Measurements from ENCODE around the gene THEM4. TPM values are rescaled to one million over a fixed set of nuclear protein-coding genes. Genes with fewer than 3 reads are reported as not detected.

The THEM4 gene
- total RNA-seq, 2 donors from 2014 or later = 6.6 to 7.7 TPM

DNA sequence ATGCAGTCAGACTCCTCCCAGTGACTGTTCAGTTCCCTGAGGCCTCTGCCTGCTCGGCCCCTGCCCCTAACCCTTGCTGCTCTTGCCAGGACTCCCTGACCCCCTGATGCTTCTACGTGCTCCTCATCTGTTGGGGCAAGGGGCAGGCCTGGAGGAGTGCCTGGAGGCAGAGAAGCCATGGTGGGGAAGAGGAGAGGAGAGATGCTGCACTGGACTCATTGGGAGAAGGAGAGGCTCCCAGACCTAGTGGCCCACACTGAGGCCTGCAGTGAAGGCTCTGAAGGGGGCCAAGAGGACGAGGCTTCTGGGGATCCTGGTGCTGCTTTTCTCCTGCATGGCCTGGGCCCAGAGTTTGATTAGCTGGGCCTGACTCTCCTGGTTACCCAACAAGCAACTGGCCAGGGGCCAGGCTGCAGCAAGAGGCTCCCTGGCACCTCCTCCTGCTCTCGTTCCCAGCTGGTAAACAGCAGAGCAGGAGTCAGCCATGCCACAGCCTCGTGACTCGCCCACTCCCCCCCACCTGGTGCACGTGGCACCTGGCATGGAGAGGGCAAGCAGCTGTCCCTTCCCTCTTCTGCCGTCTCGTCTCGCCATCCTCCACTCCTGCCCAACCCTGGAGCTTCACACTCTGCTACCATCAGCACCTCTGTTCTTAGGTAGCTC is 76.9 kb downstream of the THEM4 start:
- TF ChIP-seq, protein P1, sequence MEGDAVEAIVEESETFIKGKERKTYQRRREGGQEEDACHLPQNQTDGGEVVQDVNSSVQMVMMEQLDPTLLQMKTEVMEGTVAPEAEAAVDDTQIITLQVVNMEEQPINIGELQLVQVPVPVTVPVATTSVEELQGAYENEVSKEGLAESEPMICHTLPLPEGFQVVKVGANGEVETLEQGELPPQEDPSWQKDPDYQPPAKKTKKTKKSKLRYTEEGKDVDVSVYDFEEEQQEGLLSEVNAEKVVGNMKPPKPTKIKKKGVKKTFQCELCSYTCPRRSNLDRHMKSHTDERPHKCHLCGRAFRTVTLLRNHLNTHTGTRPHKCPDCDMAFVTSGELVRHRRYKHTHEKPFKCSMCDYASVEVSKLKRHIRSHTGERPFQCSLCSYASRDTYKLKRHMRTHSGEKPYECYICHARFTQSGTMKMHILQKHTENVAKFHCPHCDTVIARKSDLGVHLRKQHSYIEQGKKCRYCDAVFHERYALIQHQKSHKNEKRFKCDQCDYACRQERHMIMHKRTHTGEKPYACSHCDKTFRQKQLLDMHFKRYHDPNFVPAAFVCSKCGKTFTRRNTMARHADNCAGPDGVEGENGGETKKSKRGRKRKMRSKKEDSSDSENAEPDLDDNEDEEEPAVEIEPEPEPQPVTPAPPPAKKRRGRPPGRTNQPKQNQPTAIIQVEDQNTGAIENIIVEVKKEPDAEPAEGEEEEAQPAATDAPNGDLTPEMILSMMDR (IDR thresholded peaks at IDR 0.05) = no peak
- peak overlapping the region; percentile 89 for H3K27ac ChIP-seq
- H3K27me3 ChIP-seq = no peaks in the 10 kb centered on the region
- peak overlapping the region; percentile 41 to 94 for H3K9ac ChIP-seq (ENCODE audit: low read depth in 2 of 2, low read length in 2 of 2)
- H3K36me3 ChIP-seq = no peaks in the 10 kb centered on the region
- intact Hi-C loops (cut with DNase I) = loop anchor here (10.0 kb wide), 2 partner anchors 138 to 238 kb away; no protein-coding TSS in a partner anchor
- no peak overlapping the region for H3K4me3 ChIP-seq
- peak; percentile 88 for DNase-seq
- H3K9me3 ChIP-seq = no peaks in the 10 kb centered on the region
- H3K4me1 ChIP-seq = peaks cover 14% of the 10 kb centered on the region

GRCh38 chr1:151831605-151832004 is 77.7 kb downstream of the THEM4 start, which contains the start of gene RORC:
Gene RORC (minus strand): TSS chr1:151831802. CDS start chr1:151831764, 38 bp downstream.
- peak; percentile 83 for DNase-seq
- peaks cover 14% of the 10 kb centered on the region for H3K4me1 ChIP-seq
- no peaks in the 10 kb centered on the region for H3K9me3 ChIP-seq
- H3K9ac ChIP-seq (ENCODE audit: low read depth in 2 of 2, low read length in 2 of 2) = peak within 1 kb of the TSS; percentile 67 to 94
- no peaks in the 10 kb centered on the region for H3K27me3 ChIP-seq
- peak within 1 kb of the TSS; percentile 33 for H3K4me3 ChIP-seq
- intact Hi-C loops (cut with DNase I) = loop anchor here (10.0 kb wide), 2 partner anchors 137 to 237 kb away; no protein-coding TSS in a partner anchor
- H3K36me3 ChIP-seq = no peaks in the 10 kb centered on the region
- peak within 1 kb of the TSS; percentile 89 for H3K27ac ChIP-seq
- TF ChIP-seq, protein P1 (IDR thresholded peaks at IDR 0.05) = no peak

DNA sequence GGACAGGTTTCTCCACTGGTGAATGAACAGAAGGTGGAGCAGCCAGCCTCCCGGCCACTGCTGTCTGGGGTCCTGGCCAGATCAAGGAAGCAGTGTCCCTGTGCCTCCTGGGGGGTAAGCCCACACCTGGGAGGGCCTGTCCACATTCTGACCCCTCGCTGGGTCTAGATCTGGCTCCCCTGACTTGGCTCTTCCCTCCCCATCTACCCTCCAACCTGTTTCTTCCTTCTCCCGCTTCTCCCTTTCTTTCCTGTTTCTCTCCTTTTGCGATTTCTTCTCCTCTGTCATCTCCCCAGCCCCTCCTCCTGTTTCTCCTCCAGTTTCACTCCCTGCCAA is 78.1 kb downstream of the THEM4 start:
- Histone ChIP-seq H3K27me3 (no peaks in the 10 kb centered on the region), H3K4me3 (peak overlapping the region; percentile 33), H3K36me3 (no peaks in the 10 kb centered on the region), H3K27ac (peak overlapping the region; percentile 89), H3K9ac (ENCODE audit: low read depth in 2 of 2, low read length in 2 of 2) (peak overlapping the region; percentile 67 to 94), H3K4me1 (peaks cover 14% of the 10 kb centered on the region), H3K9me3 (no peaks in the 10 kb centered on the region)
- TF ChIP-seq, protein P1 (IDR thresholded peaks at IDR 0.05) = no peak
- intact Hi-C loops (cut with DNase I) = loop anchor here (10.0 kb wide), 2 partner anchors 136 to 236 kb away; no protein-coding TSS in a partner anchor
- DNase-seq = no peak

GRCh38 chr1:151830055-151830454 is 79.3 kb downstream of the THEM4 start:
- intact Hi-C loops (cut with DNase I) = loop anchor here (10.0 kb wide), 2 partner anchors 135 to 235 kb away; no protein-coding TSS in a partner anchor
- DNase-seq = no peak
- Histone ChIP-seq H3K4me3 (no peak overlapping the region), H3K27me3 (no peaks in the 10 kb centered on the region), H3K36me3 (no peaks in the 10 kb centered on the region), H3K9ac (ENCODE audit: low read depth in 2 of 2, low read length in 2 of 2) (peak overlapping the region in 1 of 2 donors; percentile 47), H3K4me1 (peaks cover 14% of the 10 kb centered on the region), H3K9me3 (no peaks in the 10 kb centered on the region), H3K27ac (no peak overlapping the region)
- TF ChIP-seq, protein P1 (IDR thresholded peaks at IDR 0.05) = no peak

GRCh38 chr1:151829352-151830046 is 79.8 kb downstream of the THEM4 start:
- intact Hi-C loops (cut with DNase I) = loop anchor here (10.0 kb wide), 2 partner anchors 135 to 235 kb away; no protein-coding TSS in a partner anchor
- Histone ChIP-seq H3K9me3 (no peaks in the 10 kb centered on the region), H3K27ac (peak overlapping the region; percentile 2), H3K9ac (ENCODE audit: low read depth in 2 of 2, low read length in 2 of 2) (peak overlapping the region in 1 of 2 donors; percentile 47), H3K36me3 (no peaks in the 10 kb centered on the region), H3K4me1 (peaks cover 14% of the 10 kb centered on the region), H3K27me3 (no peaks in the 10 kb centered on the region), H3K4me3 (no peak overlapping the region)
- DNase-seq = no peak
- TF ChIP-seq, protein P1 (IDR thresholded peaks at IDR 0.05) = no peak

Measured in colonic mucosa (tissue), 4 donors.